PC-9 (cell line): ENCODE data around the gene MAL. TPM values are rescaled to one million over a fixed set of nuclear protein-coding genes. Genes with fewer than 3 reads are reported as not detected.

Experiments used
- BruUV-seq: library from RNA; stranded (reverse); fragments of 400-500 nt; replicated peaks from 2 replicates; lab custom pipeline; 2021; lab: Mats Ljungman, UMichigan
- CTCF ChIA-PET: fragments of 300-600 bp; sonication (Branson Sonifier 250); formaldehyde crosslinking; loops from one replicate; lab custom pipeline; 2022; ENCODE audit warnings: antibody characterized with exemption; lab: Charles Lee
- POLR2A ChIA-PET: fragments of 300-600 bp; sonication (Branson Sonifier 250); formaldehyde crosslinking; loops from one replicate; lab custom pipeline; 2022; ENCODE audit warnings: antibody characterized with exemption; ENCODE audit not compliant: unreplicated experiment; lab: Charles Lee
- DNase-seq, 2 experiments: peaks; one replicate each; pipeline versions ENCODE4 v3.0.0 to v3.0.0-alpha.2; 2015 to 2022; ENCODE audit warnings: mixed read lengths in 1 of 2
- H2AFZ ChIP-seq: fragments of 200-600 bp; sonication (generic); 2 replicates; pipeline ENCODE4 v1.8.1; 2017; ENCODE audit warnings: antibody characterized with exemption
- H3F3A ChIP-seq: fragments of 200-600 bp; sonication (generic); 2 replicates; pipeline ENCODE4 v1.8.1; 2017; ENCODE audit warnings: antibody characterized with exemption, mild to moderate bottlenecking, low read depth; ENCODE audit not compliant: insufficient read depth
- H3K27ac ChIP-seq: fragments of 200-600 bp; sonication (generic); 2 replicates; pipeline ENCODE4 v1.6.1; 2016; ENCODE audit warnings: mixed run types
- H3K27me3 ChIP-seq: fragments of 200-600 bp; sonication (generic); 2 replicates; pipeline ENCODE4 v1.6.1; 2016; ENCODE audit warnings: low read depth, mixed run types; ENCODE audit not compliant: insufficient read depth
- H3K36me3 ChIP-seq: fragments of 200-600 bp; sonication (generic); 2 replicates; pipeline ENCODE4 v1.6.1; 2016; ENCODE audit warnings: low read depth, mixed run types
- H3K4me1 ChIP-seq: fragments of 200-600 bp; sonication (generic); replicated peaks from 2 replicates; pipeline ENCODE4 v1.6.1; 2016; ENCODE audit warnings: mixed run types; ENCODE audit not compliant: insufficient read depth
- H3K4me2 ChIP-seq: fragments of 200-600 bp; sonication (generic); 2 replicates; pipeline ENCODE4 v1.6.1; 2017; ENCODE audit warnings: mixed run types
- H3K4me3 ChIP-seq: fragments of 200-600 bp; sonication (generic); 2 replicates; pipeline ENCODE4 v1.6.1; 2016; ENCODE audit warnings: mixed run types
- H3K79me2 ChIP-seq: fragments of 200-600 bp; sonication (generic); 2 replicates; pipeline ENCODE4 v1.6.1; 2017; ENCODE audit warnings: low read depth, mixed run types
- H3K9me2 ChIP-seq: fragments of 200-600 bp; sonication (generic); 2 replicates; pipeline ENCODE4 v1.8.1; 2017; ENCODE audit warnings: mild to moderate bottlenecking; ENCODE audit not compliant: insufficient read depth
- H3K9me3 ChIP-seq: fragments of 200-600 bp; sonication (generic); 2 replicates; pipeline ENCODE4 v1.8.1; 2016; ENCODE audit warnings: low read depth; ENCODE audit not compliant: insufficient read depth
- H4K20me1 ChIP-seq: fragments of 200-600 bp; sonication (generic); 2 replicates; pipeline ENCODE4 v1.8.1; 2017; ENCODE audit not compliant: insufficient read depth
- CTCF ChIP-seq: fragments of 200-600 bp; sonication (generic); conservative IDR thresholded peaks from 2 replicates; pipeline ENCODE4 v1.6.1; 2017; ENCODE audit warnings: mixed run types, antibody characterized with exemption, mild to moderate bottlenecking, moderate library complexity
- EZH2 ChIP-seq: fragments of 200-600 bp; sonication (generic); IDR thresholded peaks from 2 replicates; pipeline ENCODE4 v1.8.0; 2017; ENCODE audit warnings: antibody characterized with exemption, low read depth
- intact Hi-C: fragments of 100-400 bp; cut with micrococcal nuclease; formaldehyde crosslinking; loops from one replicate; pipeline ENCODE4 v1.10.0; 2022; ENCODE audit not compliant: unreplicated experiment
- total RNA-seq: library from RNA; stranded (reverse); gene quantifications from 2 replicates; pipeline ENCODE4 v1.2.3, GENCODE V29; 2021

The MAL gene
- total RNA-seq, 1 experiment from 2014 or later, result 146 TPM

GRCh38 chr2:95026471-95027368 is 1.2 kb downstream of the MAL start:
- DNase-seq, result peak; percentile 79 to 90
- Histone ChIP-seq H3K9me2 (no peaks in the 10 kb centered on the region), H3K27me3 (no peaks in the 10 kb centered on the region), H3K4me1 (peaks cover 86% of the 10 kb centered on the region), H2AFZ (peak overlapping the region; percentile 83; the same call in 1 of the 2 replicates), H3F3A (peaks cover 73% of the 10 kb centered on the region), H3K27ac (peak overlapping the region; percentile 99), H4K20me1 (peaks cover 4% of the 10 kb centered on the region), H3K4me2 (peak overlapping the region; percentile 97), H3K36me3 (peaks cover 10% of the 10 kb centered on the region), H3K9me3 (no peaks in the 10 kb centered on the region), H3K79me2 (peaks cover 85% of the 10 kb centered on the region), H3K4me3 (peak overlapping the region; percentile 94)
- ChIA-PET CTCF (no interaction called here), POLR2A (interaction anchor here (0.7 to 0.8 kb wide), 2 partner anchors 26 to 30 kb away, joined by 3 to 4 read pairs; no protein-coding TSS in a partner anchor)
- no peak for TF ChIP-seq CTCF
- no peak for TF ChIP-seq EZH2
- intact Hi-C loops, result loop anchor here (1.0 kb wide), 2 partner anchors 26 to 34 kb away; no protein-coding TSS in a partner anchor
- TSS peak; percentile 27 for BruUV-seq

GRCh38 chr2:95027369-95027720 is 1.8 kb downstream of the MAL start:
- Histone ChIP-seq H3K79me2 (peaks cover 86% of the 10 kb centered on the region), H3K27me3 (no peaks in the 10 kb centered on the region), H3F3A (peaks cover 79% of the 10 kb centered on the region), H3K27ac (peak overlapping the region; percentile 99), H3K9me3 (no peaks in the 10 kb centered on the region), H3K9me2 (no peaks in the 10 kb centered on the region), H3K4me3 (peak overlapping the region; percentile 94), H3K4me2 (peak overlapping the region; percentile 97), H3K4me1 (peaks cover 87% of the 10 kb centered on the region), H4K20me1 (no peaks in the 10 kb centered on the region), H3K36me3 (peaks cover 10% of the 10 kb centered on the region), H2AFZ (peak overlapping the region; percentile 34; the same call in 1 of the 2 replicates)
- POLR2A ChIA-PET, result no interaction called here
- TF ChIP-seq CTCF (no peak), EZH2 (no peak)
- intact Hi-C loops, result no loop called here
- no peak for DNase-seq
- CTCF ChIA-PET, result no interaction called here
- no TSS peak for BruUV-seq

- Histone ChIP-seq H3F3A (peaks cover 86% of the 10 kb centered on the region), H3K4me2 (peak overlapping the region; percentile 85), H3K9me2 (no peaks in the 10 kb centered on the region), H4K20me1 (no peaks in the 10 kb centered on the region), H3K4me3 (peak overlapping the region; percentile 49), H3K9me3 (no peaks in the 10 kb centered on the region), H2AFZ (0 out of 2 replicates have a peak overlapping the region, but pooled peaks have one; percentile 20), H3K27ac (peak overlapping the region; percentile 99), H3K27me3 (no peaks in the 10 kb centered on the region), H3K79me2 (peaks cover 88% of the 10 kb centered on the region), H3K4me1 (peaks cover 87% of the 10 kb centered on the region), H3K36me3 (peaks cover 10% of the 10 kb centered on the region)
- no TSS peak for BruUV-seq
- DNase-seq, result peak; percentile 90 to 96
- TF ChIP-seq CTCF, result no peak
- TF ChIP-seq EZH2, result no peak
- ChIA-PET CTCF (no interaction called here), POLR2A (interaction anchor here (0.6 to 0.9 kb wide), 2 partner anchors 10 to 23 kb away, joined by 4 to 5 read pairs; no protein-coding TSS in a partner anchor)
- intact Hi-C loops, result loop anchor here (1.0 to 2.0 kb wide), 3 partner anchors 22 to 47 kb away; no protein-coding TSS in a partner anchor
These were observed 4.4 kb downstream of the MAL start for GRCh38 chr2:95029898-95030341.
